Common myeloid progenitor, CD34-positive (primary cell): Measurements from ENCODE around the gene CCNL2.

Source experiments
- CTCF ChIA-PET: fragments of 350-600 bp; sonication (Branson Sonifier 250); formaldehyde crosslinking; loops from one replicate; lab custom pipeline; 2021; ENCODE audit warnings: antibody characterized with exemption; lab: Charles Lee
- POLR2A ChIA-PET: fragments of 350-600 bp; sonication (Branson Sonifier 250); formaldehyde crosslinking; loops from one replicate; lab custom pipeline; 2021; ENCODE audit warnings: antibody characterized with exemption; lab: Charles Lee
- DNase-seq, 3 donors: peaks; one replicate each; pipeline versions ENCODE4 v3.0.0 to v3.0.0-alpha.2; 2013
- H3K27ac ChIP-seq, 2 experiments: 1 replicate in 1 of 2; 2 replicates in 1 of 2; pipeline ENCODE4 v1.7.0; 2013; ENCODE audit warnings: inconsistent platforms in 2 of 2, low read length in 2 of 2, mild to moderate bottlenecking in 2 of 2, low read depth in 1 of 2, moderate library complexity in 1 of 2; ENCODE audit not compliant: severe bottlenecking in 2 of 2, insufficient read depth in 1 of 2, poor library complexity in 1 of 2
- H3K27me3 ChIP-seq, 5 experiments: replicated peaks in 2 of 5; 1 replicate in 3 of 5; 2 replicates in 2 of 5; pipeline versions ENCODE4 v1.6.1 to v1.7.0; 2013; ENCODE audit warnings: low read length in 4 of 5, mild to moderate bottlenecking in 2 of 5, moderate library complexity in 2 of 5, inconsistent platforms in 1 of 5; ENCODE audit not compliant: insufficient read depth in 5 of 5, control insufficient read depth in 4 of 5
- H3K36me3 ChIP-seq, 4 experiments: 1 replicate in 2 of 4; 2 replicates in 2 of 4; pipeline versions ENCODE4 v1.6.1 to v1.7.0; 2013; ENCODE audit warnings: low read length in 3 of 4, control low read depth in 1 of 4, mild to moderate bottlenecking in 1 of 4; ENCODE audit not compliant: control insufficient read depth in 4 of 4, insufficient read depth in 4 of 4
- H3K4me1 ChIP-seq, 4 experiments: 1 replicate in 3 of 4; 2 replicates in 1 of 4; pipeline versions ENCODE4 v1.6.1 to v1.7.1; 2013; ENCODE audit warnings: low read length in 3 of 4, mild to moderate bottlenecking in 3 of 4, control low read depth in 1 of 4, inconsistent platforms in 1 of 4, moderate library complexity in 1 of 4; ENCODE audit not compliant: control insufficient read depth in 4 of 4, insufficient read depth in 4 of 4; ENCODE audit errors: control extremely low read depth in 1 of 4
- H3K4me3 ChIP-seq, 7 experiments: 1 replicate in 4 of 7; 2 replicates in 3 of 7; pipeline versions ENCODE4 v1.5.1 to v1.7.0; 2013; ENCODE audit warnings: mild to moderate bottlenecking in 7 of 7, low read length in 6 of 7, moderate library complexity in 6 of 7, inconsistent platforms in 2 of 7, low read depth in 2 of 7, control low read depth in 1 of 7; ENCODE audit not compliant: insufficient read depth in 4 of 7, control insufficient read depth in 1 of 7; ENCODE audit errors: extremely low read depth in 1 of 7
- H3K9me3 ChIP-seq, 5 experiments: 1 replicate in 4 of 5; 2 replicates in 1 of 5; pipeline versions ENCODE4 v1.6.1 to v1.7.1; 2013; ENCODE audit warnings: low read length in 4 of 5, mild to moderate bottlenecking in 2 of 5, inconsistent platforms in 1 of 5, low read depth in 1 of 5, moderate library complexity in 1 of 5; ENCODE audit not compliant: control insufficient read depth in 4 of 5, insufficient read depth in 2 of 5; ENCODE audit errors: control extremely low read depth in 1 of 5
- WGBS: methylation state at CpG from one replicate; pipeline ENCODE4 v1.1.5; 2013; ENCODE audit not compliant: insufficient coverage; 5-methylcytosine and 5-hydroxymethylcytosine counted together

CCNL2 gene

GRCh38 chr1:1439546-1440261 is 40.6 kb upstream of the CCNL2 start:
- Histone ChIP-seq H3K27me3 (peaks cover 0 to 3% (median 0%) of the 10 kb centered on the region in 5 experiments), H3K27ac (no peak overlapping the region), H3K4me1 (peaks cover 0 to 50% (median 35%) of the 10 kb centered on the region in 4 experiments), H3K9me3 (no peaks in the 10 kb centered on the region), H3K36me3 (no peaks in the 10 kb centered on the region), H3K4me3 (no peak overlapping the region)
- WGBS: 96% methylated on average over 68 of the region's 82 CpGs
- DNase-seq: no peak
- POLR2A ChIA-PET: no interaction called here
- CTCF ChIA-PET: interaction anchor here (0.9 to 2.3 kb wide), 5 partner anchors 8 to 62 kb away, joined by 3 to 9 read pairs (median 6); no protein-coding TSS in a partner anchor

- peaks cover 0 to 59% (median 45%) of the 10 kb centered on the region in 4 experiments for H3K4me1 ChIP-seq
- H3K36me3 ChIP-seq: no peaks in the 10 kb centered on the region
- H3K4me3 ChIP-seq: no peak overlapping the region
- WGBS: 97% methylated on average over 45 of the region's 45 CpGs
- DNase-seq: no peak
- H3K27ac ChIP-seq: no peak overlapping the region
- H3K27me3 ChIP-seq: peaks cover 0 to 3% (median 0%) of the 10 kb centered on the region in 5 experiments
- ChIA-PET CTCF (interaction anchor here (0.9 to 3.0 kb wide), 3 partner anchors 8 to 32 kb away, joined by 3 to 11 read pairs (median 3); partner anchors contain the start of gene MRPL20), POLR2A (no interaction called here)
- no peaks in the 10 kb centered on the region for H3K9me3 ChIP-seq
Observed at GRCh38 chr1:1438531-1439381, 39.6 kb upstream of the CCNL2 start.

DNA sequence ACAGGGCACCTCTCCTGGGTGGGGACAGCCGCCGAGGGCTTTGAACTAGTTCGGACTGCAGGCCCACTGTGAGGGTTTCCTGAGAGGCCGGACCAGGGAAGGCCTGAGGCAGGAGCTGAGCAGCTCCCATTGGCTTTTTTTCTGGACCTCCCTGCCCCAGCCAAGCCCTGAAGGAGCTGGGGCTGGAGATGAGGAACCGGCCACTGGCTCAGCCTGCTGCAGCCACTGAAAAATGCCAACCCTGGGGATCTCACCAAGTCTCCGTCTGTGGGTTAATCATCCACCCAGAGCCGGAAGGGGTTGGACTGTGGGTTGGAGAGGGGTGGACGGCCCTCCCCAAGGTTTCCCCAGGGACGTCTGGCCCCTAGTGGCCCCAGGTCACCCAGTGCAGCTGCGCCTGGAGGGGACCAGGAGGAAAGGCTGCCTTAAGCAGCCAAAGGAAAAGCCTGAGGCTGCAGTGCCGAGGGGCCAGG is 38.8 kb upstream of the CCNL2 start:
- Histone ChIP-seq H3K4me1 (peaks cover 0 to 67% (median 52%) of the 10 kb centered on the region in 4 experiments), H3K9me3 (no peaks in the 10 kb centered on the region), H3K27me3 (peaks cover 0 to 3% (median 0%) of the 10 kb centered on the region in 5 experiments), H3K4me3 (no peak overlapping the region), H3K27ac (no peak overlapping the region), H3K36me3 (no peaks in the 10 kb centered on the region)
- CTCF ChIA-PET: interaction anchor here (1.6 to 3.0 kb wide), 2 partner anchors 13 to 32 kb away, joined by 3 to 11 read pairs; partner anchors contain the start of gene MRPL20
- WGBS: 80% methylated on average over 10 of the region's 11 CpGs
- POLR2A ChIA-PET: no interaction called here
- DNase-seq: peak in 1 of 3 donors; percentile 33

GRCh38 chr1:1437033-1437903 is 38.1 kb upstream of the CCNL2 start:
- peaks cover 0 to 74% (median 55%) of the 10 kb centered on the region in 4 experiments for H3K4me1 ChIP-seq
- 95% methylated on average over 26 of the region's 31 CpGs for WGBS
- POLR2A ChIA-PET: interaction anchor here (0.5 to 0.9 kb wide), 2 partner anchors 8 to 62 kb away, joined by 3 to 6 read pairs; no protein-coding TSS in a partner anchor

DNA sequence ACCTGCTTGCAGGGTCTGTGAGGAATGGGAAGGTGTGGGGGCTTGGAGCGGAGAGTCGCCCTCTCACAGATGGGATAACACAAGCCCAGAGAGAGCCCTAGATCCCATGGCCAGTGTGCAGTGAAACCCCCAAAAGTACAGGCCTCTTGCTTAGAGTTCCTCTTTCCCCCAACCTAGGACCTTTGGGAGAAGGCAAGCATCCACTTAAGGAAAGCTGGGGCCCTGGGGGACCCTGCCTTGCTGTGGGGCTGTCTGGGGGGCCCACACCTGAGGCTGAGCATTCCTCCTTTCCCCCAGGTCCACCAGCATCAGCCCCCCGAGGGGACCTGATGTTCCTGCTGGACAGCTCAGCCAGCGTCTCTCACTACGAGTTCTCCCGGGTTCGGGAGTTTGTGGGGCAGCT is 37.5 kb upstream of the CCNL2 start:
- Histone ChIP-seq H3K4me3 (peak overlapping the region in 1 of 7 experiments; percentile 78), H3K9me3 (no peaks in the 10 kb centered on the region), H3K27ac (no peak overlapping the region), H3K27me3 (peaks cover 0 to 3% (median 0%) of the 10 kb centered on the region in 5 experiments), H3K4me1 (peaks cover 0 to 80% (median 60%) of the 10 kb centered on the region in 4 experiments), H3K36me3 (no peaks in the 10 kb centered on the region)
- 100% methylated on average over 6 of the region's 7 CpGs for WGBS
- ChIA-PET POLR2A (interaction anchor here (0.9 kb wide), 1 partner anchor 7 kb away, joined by 3 read pairs; no protein-coding TSS in a partner anchor), CTCF (interaction anchor here (0.7 to 3.0 kb wide), 5 partner anchors 10 to 34 kb away, joined by 3 to 11 read pairs (median 3); partner anchors contain the start of gene MRPL20)
- DNase-seq: no peak

More at GRCh38 chr1:1437033-1437903, 38.1 kb upstream of the CCNL2 start:
- Histone ChIP-seq H3K27ac (no peak overlapping the region), H3K4me3 (no peak overlapping the region), H3K36me3 (no peaks in the 10 kb centered on the region), H3K9me3 (no peaks in the 10 kb centered on the region), H3K27me3 (peaks cover 0 to 3% (median 0%) of the 10 kb centered on the region in 5 experiments)
- CTCF ChIA-PET: interaction anchor here (0.7 to 3.0 kb wide), 5 partner anchors 11 to 35 kb away, joined by 3 to 11 read pairs (median 3); partner anchors contain the start of gene MRPL20
- DNase-seq: no peak
